ENCODE data around the gene TAS2R60. TPM values are rescaled to one million over a fixed set of nuclear protein-coding genes. Genes with fewer than 3 reads are reported as not detected.
A peak's percentile ranks its signal among the peaks of the same experiment; 100 is the strongest.
"Not testable (repeated sequence)": the region's sequence is repeated elsewhere in the genome, so short reads cannot be mapped to it uniquely, and the experiment has no call there.

TAS2R60 gene
- total RNA-seq, 1 experiment from 2014 or later: not detected

GRCh38 chr7:143410521-143411004 is 32.7 kb upstream of the TAS2R60 start:
- no peak for DNase-seq (ENCODE audit: extremely low read depth, low read depth)

GRCh38 chr7:143411976-143412708 is 31.1 kb upstream of the TAS2R60 start:
- no peak for DNase-seq (ENCODE audit: extremely low read depth, low read depth)

GRCh38 chr7:143413123-143413522 is 30.1 kb upstream of the TAS2R60 start:
- no peak for DNase-seq (ENCODE audit: extremely low read depth, low read depth)

GRCh38 chr7:143415209-143415608 is 28.0 kb upstream of the TAS2R60 start:
- DNase-seq (ENCODE audit: extremely low read depth, low read depth): not testable (repeated sequence)

GRCh38 chr7:143415742-143416397 is 27.4 kb upstream of the TAS2R60 start:
- DNase-seq (ENCODE audit: extremely low read depth, low read depth): no peak

GRCh38 chr7:143416565-143417149 is 26.6 kb upstream of the TAS2R60 start:
- peak; percentile 62 for DNase-seq (ENCODE audit: extremely low read depth, low read depth)

GRCh38 chr7:143417734-143418383 is 25.4 kb upstream of the TAS2R60 start:
- DNase-seq (ENCODE audit: extremely low read depth, low read depth): no peak

- no peak for DNase-seq (ENCODE audit: extremely low read depth, low read depth)
Observed at GRCh38 chr7:143418681-143419458, 24.4 kb upstream of the TAS2R60 start.

GRCh38 chr7:143419880-143420279 is 23.4 kb upstream of the TAS2R60 start:
- no peak for DNase-seq (ENCODE audit: extremely low read depth, low read depth)

- DNase-seq (ENCODE audit: extremely low read depth, low read depth): not testable (repeated sequence)
Observed at GRCh38 chr7:143420624-143421023, 22.6 kb upstream of the TAS2R60 start.

- no peak for DNase-seq (ENCODE audit: extremely low read depth, low read depth)
Observed at GRCh38 chr7:143422033-143422432, 21.2 kb upstream of the TAS2R60 start.

- not testable (repeated sequence) for DNase-seq (ENCODE audit: extremely low read depth, low read depth)
Observed at GRCh38 chr7:143424476-143424875, 18.8 kb upstream of the TAS2R60 start.

- no peak for DNase-seq (ENCODE audit: extremely low read depth, low read depth)
Observed at GRCh38 chr7:143426479-143427142, 16.6 kb upstream of the TAS2R60 start.

GRCh38 chr7:143429770-143430698 is 13.2 kb upstream of the TAS2R60 start:
- no peak for DNase-seq (ENCODE audit: extremely low read depth, low read depth)

GRCh38 chr7:143431109-143431508 is 12.1 kb upstream of the TAS2R60 start:
- no peak for DNase-seq (ENCODE audit: extremely low read depth, low read depth)

- DNase-seq (ENCODE audit: extremely low read depth, low read depth): no peak
Observed at GRCh38 chr7:143433759-143434158, 9.5 kb upstream of the TAS2R60 start.

- DNase-seq (ENCODE audit: extremely low read depth, low read depth): peak; percentile 17
Observed at GRCh38 chr7:143434660-143435059, 8.6 kb upstream of the TAS2R60 start.

- DNase-seq (ENCODE audit: extremely low read depth, low read depth): no peak
Observed at GRCh38 chr7:143435266-143435665, 8.0 kb upstream of the TAS2R60 start.
